H1 (cell line): ENCODE data around the gene PKD2. TPM values are rescaled to one million over a fixed set of nuclear protein-coding genes. Genes with fewer than 3 reads are reported as not detected.

Experiments
- BRCA1 ChIP-seq: IDR thresholded peaks from 2 replicates; pipeline ENCODE4 v1.6.1; 2012; ENCODE audit warnings: low read depth, low read length, improper control_type of control experiment
- KDM1A ChIP-seq: fragments of 200-600, 300-600 bp; sonication (generic); IDR thresholded peaks from 2 replicates; pipeline ENCODE4 v1.7.1; 2016; ENCODE audit warnings: mild to moderate bottlenecking, low read length, borderline replicate concordance
- KDM4A ChIP-seq: IDR thresholded peaks from one replicate; pipeline ENCODE4 v1.7.1; 2012; ENCODE audit warnings: low read depth, mild to moderate bottlenecking, moderate library complexity, low read length, inconsistent platforms; ENCODE audit not compliant: severe bottlenecking
- SP1 ChIP-seq: IDR thresholded peaks from 2 replicates; pipeline ENCODE4 v1.6.1; 2011; ENCODE audit warnings: low read depth, low read length
- SUZ12 ChIP-seq: fragments of 200-600 bp; sonication (generic); IDR thresholded peaks from 2 replicates; pipeline ENCODE4 v1.6.1; 2012; ENCODE audit warnings: mild to moderate bottlenecking, inconsistent platforms, low read length, moderate library complexity, mixed read lengths
- TAF1 ChIP-seq: IDR thresholded peaks from 2 replicates; pipeline ENCODE4 v1.6.1; 2011; ENCODE audit warnings: mild to moderate bottlenecking, low read depth, low read length
- TBP ChIP-seq: IDR thresholded peaks from 2 replicates; pipeline ENCODE4 v1.6.1; 2011; ENCODE audit warnings: low read depth, low read length, improper control_type of control experiment
- polyA plus RNA-seq, 7 experiments: library from polyadenylated mRNA; depleted of rRNA in 3 of 7; stranded (reverse) in 5 of 7; unstranded in 2 of 7; fragments of >200 nt in 5 of 7; fragments of 200-250 nt in 2 of 7; gene quantifications; 1 replicate in 5 of 7; 2 replicates in 1 of 7; 4 replicates in 1 of 7; pipeline versions ENCODE4 v1.2.1 to v1.2.3, GENCODE V29; 2011 to 2013; ENCODE audit warnings: missing spikeins in 2 of 7, mixed read lengths in 2 of 7
- total RNA-seq: library from RNA; stranded (reverse); fragmentation: NEBNext Ultra II Directional; extraction: Animal tissue kit (Norgen Biotek cat#: 25700); gene quantifications from 2 replicates; pipeline ENCODE4 v1.2.1, GENCODE V29; 2021
- TF ChIP-seq, protein P1 (sequence below): fragments of 300-600 bp; sonication (generic); IDR thresholded peaks from 2 replicates; pipeline ENCODE4 v1.7.1; 2012; ENCODE audit warnings: low read length, moderate library complexity, mild to moderate bottlenecking, inconsistent platforms; ENCODE audit not compliant: insufficient replicate concordance

The PKD2 gene
- total and polyA plus RNA-seq, 2 of the 8 experiments (the other 6 are each of a cell fraction or from before 2014, with no cell fraction given), result 16.0 to 32.0 TPM

DNA sequence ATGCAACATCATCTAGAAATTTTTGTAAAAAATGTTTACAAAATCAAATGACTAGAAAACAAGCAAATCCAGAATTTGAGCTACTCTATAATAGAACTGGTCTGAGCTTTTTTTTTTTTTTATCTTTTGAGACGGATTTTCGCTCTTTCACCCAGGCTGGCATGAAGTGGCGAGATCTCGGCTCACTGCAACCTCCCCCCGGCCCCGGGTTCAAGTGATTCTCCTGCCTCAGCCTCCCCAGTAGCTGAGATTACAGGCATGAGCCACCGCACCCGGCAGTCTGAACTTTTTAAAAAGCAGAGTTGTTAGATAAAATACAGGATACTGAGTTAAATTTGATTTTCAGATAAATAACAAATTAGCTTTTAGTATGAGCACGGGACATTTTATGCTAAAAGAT is 20.9 kb upstream of the PKD2 start (continued):
- TF ChIP-seq, protein P1, sequence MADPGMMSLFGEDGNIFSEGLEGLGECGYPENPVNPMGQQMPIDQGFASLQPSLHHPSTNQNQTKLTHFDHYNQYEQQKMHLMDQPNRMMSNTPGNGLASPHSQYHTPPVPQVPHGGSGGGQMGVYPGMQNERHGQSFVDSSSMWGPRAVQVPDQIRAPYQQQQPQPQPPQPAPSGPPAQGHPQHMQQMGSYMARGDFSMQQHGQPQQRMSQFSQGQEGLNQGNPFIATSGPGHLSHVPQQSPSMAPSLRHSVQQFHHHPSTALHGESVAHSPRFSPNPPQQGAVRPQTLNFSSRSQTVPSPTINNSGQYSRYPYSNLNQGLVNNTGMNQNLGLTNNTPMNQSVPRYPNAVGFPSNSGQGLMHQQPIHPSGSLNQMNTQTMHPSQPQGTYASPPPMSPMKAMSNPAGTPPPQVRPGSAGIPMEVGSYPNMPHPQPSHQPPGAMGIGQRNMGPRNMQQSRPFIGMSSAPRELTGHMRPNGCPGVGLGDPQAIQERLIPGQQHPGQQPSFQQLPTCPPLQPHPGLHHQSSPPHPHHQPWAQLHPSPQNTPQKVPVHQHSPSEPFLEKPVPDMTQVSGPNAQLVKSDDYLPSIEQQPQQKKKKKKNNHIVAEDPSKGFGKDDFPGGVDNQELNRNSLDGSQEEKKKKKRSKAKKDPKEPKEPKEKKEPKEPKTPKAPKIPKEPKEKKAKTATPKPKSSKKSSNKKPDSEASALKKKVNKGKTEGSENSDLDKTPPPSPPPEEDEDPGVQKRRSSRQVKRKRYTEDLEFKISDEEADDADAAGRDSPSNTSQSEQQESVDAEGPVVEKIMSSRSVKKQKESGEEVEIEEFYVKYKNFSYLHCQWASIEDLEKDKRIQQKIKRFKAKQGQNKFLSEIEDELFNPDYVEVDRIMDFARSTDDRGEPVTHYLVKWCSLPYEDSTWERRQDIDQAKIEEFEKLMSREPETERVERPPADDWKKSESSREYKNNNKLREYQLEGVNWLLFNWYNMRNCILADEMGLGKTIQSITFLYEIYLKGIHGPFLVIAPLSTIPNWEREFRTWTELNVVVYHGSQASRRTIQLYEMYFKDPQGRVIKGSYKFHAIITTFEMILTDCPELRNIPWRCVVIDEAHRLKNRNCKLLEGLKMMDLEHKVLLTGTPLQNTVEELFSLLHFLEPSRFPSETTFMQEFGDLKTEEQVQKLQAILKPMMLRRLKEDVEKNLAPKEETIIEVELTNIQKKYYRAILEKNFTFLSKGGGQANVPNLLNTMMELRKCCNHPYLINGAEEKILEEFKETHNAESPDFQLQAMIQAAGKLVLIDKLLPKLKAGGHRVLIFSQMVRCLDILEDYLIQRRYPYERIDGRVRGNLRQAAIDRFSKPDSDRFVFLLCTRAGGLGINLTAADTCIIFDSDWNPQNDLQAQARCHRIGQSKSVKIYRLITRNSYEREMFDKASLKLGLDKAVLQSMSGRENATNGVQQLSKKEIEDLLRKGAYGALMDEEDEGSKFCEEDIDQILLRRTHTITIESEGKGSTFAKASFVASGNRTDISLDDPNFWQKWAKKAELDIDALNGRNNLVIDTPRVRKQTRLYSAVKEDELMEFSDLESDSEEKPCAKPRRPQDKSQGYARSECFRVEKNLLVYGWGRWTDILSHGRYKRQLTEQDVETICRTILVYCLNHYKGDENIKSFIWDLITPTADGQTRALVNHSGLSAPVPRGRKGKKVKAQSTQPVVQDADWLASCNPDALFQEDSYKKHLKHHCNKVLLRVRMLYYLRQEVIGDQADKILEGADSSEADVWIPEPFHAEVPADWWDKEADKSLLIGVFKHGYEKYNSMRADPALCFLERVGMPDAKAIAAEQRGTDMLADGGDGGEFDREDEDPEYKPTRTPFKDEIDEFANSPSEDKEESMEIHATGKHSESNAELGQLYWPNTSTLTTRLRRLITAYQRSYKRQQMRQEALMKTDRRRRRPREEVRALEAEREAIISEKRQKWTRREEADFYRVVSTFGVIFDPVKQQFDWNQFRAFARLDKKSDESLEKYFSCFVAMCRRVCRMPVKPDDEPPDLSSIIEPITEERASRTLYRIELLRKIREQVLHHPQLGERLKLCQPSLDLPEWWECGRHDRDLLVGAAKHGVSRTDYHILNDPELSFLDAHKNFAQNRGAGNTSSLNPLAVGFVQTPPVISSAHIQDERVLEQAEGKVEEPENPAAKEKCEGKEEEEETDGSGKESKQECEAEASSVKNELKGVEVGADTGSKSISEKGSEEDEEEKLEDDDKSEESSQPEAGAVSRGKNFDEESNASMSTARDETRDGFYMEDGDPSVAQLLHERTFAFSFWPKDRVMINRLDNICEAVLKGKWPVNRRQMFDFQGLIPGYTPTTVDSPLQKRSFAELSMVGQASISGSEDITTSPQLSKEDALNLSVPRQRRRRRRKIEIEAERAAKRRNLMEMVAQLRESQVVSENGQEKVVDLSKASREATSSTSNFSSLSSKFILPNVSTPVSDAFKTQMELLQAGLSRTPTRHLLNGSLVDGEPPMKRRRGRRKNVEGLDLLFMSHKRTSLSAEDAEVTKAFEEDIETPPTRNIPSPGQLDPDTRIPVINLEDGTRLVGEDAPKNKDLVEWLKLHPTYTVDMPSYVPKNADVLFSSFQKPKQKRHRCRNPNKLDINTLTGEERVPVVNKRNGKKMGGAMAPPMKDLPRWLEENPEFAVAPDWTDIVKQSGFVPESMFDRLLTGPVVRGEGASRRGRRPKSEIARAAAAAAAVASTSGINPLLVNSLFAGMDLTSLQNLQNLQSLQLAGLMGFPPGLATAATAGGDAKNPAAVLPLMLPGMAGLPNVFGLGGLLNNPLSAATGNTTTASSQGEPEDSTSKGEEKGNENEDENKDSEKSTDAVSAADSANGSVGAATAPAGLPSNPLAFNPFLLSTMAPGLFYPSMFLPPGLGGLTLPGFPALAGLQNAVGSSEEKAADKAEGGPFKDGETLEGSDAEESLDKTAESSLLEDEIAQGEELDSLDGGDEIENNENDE, result no peak
- TF ChIP-seq SUZ12 (no peak), TAF1 (no peak), TBP (no peak), SP1 (no peak), KDM4A (no peak), KDM1A (no peak), BRCA1 (no peak)
